M059J (cell line): ENCODE measurements around the gene FOXP2. TPM values are rescaled to one million over a fixed set of nuclear protein-coding genes. Genes with fewer than 3 reads are reported as not detected.

Experiments
- DNase-seq: peaks from one replicate; pipeline ENCODE4 v3.0.0-alpha.2; 2012; ENCODE audit warnings: low read depth
- total RNA-seq: library from RNA; depleted of rRNA; stranded (reverse); fragments of >200 nt; shearing (Covaris generic); gene quantifications from 2 replicates; pipeline ENCODE4 v1.2.3, GENCODE V29; 2014

Gene FOXP2
- total RNA-seq, 1 experiment from 2014 or later = not detected

DNA sequence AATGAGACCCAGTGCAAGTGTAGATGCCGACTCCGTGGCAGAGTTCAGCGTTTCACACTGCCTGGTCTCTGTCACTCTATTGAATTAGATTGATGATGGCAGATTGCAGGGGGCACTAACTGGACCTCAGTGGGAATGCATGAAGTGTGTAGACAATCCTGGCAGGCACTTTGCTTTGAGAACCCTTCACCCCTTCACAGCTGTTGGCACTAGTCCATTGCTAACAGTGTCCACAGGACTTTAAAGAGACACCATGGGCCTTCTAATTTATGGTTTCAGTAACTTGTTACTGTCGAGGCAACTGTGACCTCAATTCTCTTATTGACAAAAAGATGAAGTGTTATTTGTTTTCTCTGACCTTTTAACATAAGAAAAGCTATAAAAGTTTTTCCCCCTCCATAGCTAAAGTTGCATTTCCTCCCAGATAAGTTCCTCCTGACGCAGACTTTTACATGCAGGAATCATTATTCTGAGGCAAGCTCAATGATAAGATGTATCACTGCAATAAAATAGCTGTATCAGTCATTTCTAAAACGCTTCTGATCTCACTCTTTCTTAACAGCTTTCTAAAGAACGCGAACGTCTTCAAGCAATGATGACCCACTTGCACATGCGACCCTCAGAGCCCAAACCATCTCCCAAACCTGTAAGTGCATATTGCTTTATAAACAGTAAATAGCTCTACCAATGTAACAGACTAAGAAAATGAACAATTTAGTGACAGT lies 238.9 kb downstream of the FOXP2 start:
- no peak for DNase-seq

- no peak for DNase-seq
Observed at GRCh38 chr7:114656466-114656865, 241.9 kb downstream of the FOXP2 start.

- DNase-seq = no peak
Observed at GRCh38 chr7:114657279-114657678, 242.7 kb downstream of the FOXP2 start.

DNA sequence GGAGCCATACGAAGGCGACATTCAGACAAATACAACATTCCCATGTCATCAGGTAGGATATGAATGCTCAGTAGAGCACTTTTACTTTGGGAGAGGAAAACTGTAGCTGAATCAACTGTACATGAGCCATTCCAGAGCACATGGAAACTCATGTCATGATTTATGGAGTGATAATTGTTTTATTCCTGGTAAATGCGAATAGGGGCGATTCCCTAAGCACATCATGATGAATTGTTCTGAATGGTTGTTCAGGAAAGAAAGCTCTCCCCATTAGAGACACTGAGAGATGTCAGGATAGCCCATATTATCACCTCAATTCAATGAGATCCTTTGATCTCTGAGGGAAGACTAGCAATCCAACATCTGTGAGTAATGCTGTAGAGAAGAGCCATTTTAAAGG lies 243.6 kb downstream of the FOXP2 start:
- DNase-seq = no peak

- DNase-seq = no peak
Observed at GRCh38 chr7:114659409-114660125, 245.0 kb downstream of the FOXP2 start.

- DNase-seq = no peak
Observed at GRCh38 chr7:114660126-114660486, 245.5 kb downstream of the FOXP2 start.

GRCh38 chr7:114660753-114661152 lies 246.1 kb downstream of the FOXP2 start:
- no peak for DNase-seq

- DNase-seq = no peak
Observed at GRCh38 chr7:114662002-114662677, 247.5 kb downstream of the FOXP2 start.

DNA sequence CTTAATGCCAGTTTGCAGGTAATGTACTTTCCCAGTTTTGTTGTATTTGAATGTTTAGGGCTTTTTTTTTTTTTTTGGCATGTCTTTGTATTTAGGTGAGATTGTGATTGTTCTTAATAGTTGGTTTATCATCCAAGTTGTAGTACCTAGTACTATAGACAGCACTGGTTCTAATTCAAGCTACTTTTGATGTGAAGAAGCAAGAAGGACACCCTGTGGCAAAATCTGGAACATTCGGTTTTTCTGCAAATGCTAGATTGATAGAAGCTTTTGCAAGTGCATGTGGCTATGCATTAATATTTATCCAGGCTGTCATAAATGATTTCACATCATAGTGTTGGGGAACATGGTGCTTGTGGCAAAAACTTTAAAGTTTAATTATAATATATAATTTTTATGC lies 248.9 kb downstream of the FOXP2 start:
- DNase-seq = no peak

- DNase-seq = no peak
Observed at GRCh38 chr7:114670676-114671075, 256.1 kb downstream of the FOXP2 start.

- no peak for DNase-seq
Observed at GRCh38 chr7:114671563-114672123, 257.0 kb downstream of the FOXP2 start.

DNA sequence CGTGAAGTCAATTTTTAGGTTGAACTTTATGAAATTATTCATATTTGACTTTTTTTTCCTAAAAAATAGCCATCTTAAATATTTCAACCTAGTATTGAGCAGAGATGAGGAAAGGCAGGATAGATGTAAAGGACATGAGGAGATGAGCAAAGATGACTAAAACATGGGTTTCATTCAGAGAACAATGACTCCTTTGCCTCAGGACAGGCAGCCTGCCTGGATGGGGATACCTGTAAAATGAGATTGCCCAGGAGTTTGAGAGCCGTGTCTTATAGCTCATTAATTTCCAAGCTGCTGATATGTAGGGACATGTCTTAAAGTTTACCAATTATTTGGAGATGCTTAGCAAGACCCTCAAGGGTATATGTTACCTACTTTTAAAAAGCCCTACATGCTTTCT lies 263.5 kb downstream of the FOXP2 start:
- no peak for DNase-seq

DNA sequence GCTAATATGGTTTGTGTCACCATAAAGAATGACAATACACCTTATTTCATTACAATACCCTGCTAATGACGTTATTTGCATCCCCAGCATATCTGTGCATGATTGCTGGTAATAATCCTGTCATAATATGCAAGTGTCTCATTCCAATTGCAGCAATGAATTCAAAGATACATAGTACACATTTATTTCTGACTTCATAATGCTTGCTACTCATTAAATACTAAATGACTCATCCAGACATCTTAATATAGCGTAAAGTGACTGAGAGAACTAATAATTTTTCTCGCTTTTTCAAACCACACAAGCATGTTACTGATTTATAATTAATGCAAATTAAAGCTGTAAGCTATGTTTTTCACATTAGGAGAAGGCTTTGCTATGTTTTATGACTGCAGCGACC lies 272.6 kb downstream of the FOXP2 start:
- DNase-seq = no peak

GRCh38 chr7:114688443-114689055 lies 273.9 kb downstream of the FOXP2 start:
- DNase-seq = no peak

DNA sequence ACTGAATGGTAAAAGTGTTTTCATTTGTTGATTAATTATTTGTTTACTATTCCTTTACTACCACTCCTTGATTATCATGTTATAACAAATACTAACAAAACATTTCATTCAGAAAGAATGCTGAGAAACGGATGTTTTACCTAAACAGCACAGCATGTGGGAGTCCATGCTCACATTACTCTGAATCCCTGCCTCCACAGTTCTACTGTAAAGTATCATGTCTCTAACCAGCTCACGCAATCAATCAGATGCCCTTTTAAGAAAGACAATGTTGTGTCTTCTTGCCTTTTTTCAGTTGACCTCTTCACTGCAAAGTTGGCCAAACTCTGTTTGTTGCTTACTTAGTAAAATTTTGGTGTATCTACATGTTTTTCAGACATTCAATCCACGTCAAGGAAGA lies 274.8 kb downstream of the FOXP2 start:
- no peak for DNase-seq

DNA sequence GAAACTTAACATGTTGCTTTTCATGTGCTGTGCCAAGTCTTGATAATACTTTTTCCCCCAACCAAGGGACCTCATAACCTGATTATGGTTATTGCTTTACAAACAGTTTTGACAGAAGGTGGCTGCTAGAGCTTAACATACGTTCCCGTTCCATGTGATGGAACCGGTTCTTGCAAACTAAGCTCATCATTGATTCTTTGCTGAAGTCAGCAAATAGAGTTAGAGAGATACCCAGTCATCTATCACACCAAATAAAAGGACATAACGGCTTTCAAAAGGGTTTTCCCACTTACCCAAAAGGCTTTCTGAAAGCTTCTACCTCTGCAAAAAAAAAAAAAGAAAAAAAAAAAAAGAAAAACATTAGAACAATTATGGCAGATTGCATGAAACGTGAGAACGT lies 277.0 kb downstream of the FOXP2 start:
- no peak for DNase-seq

- DNase-seq = no peak
Observed at GRCh38 chr7:114695182-114695581, 280.6 kb downstream of the FOXP2 start.

DNA sequence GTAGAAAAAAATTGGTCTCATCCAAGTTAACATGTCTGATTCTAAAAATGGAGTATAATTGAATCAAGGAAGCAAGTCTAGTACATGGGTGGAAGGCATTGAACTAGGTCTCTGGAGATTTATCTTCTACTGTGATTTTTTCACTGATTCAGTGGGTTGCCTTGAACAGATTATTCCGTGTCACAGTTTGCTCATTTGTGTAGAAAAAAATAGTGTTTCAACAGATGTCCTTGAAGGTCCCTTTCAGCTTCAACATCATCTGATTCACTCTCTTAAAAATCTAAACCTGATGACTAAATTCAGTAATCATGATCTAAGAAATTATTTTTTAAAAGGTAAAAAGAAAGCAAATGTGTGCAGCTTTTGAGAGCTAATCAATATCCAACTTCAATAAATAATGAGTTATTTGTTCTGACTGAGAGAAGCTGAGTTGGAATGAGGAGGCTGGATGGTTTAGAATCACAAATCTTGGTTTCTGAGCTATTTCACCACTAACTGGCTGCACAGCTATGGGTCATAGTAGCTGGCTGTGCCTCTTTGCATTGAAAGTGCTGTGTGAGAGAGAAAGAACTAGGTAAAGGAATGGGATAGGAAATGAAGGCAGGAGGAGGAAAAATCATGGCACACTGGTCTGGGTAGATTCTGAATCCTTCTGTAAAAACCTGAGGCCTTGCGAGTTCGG lies 285.8 kb downstream of the FOXP2 start:
- DNase-seq = no peak

DNA sequence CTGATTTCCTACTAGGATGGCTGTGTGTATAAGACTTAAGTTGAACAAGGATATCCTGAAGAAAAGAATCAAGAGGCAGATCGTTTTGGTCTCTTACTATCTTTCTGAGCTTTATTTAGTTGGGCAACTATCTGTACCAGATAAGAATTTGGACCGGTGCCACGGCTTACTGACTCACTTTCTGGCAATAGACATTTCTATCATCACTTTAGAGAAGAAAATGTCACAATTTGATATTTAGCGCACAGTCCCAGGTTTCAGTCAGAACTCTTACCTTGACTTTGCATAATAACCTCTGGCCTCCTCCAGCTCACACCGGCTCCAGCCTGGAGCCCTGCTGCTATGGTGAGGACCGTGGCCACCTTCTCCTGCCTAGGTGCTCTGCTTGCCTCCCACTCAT lies 289.1 kb downstream of the FOXP2 start:
- DNase-seq = peak; percentile 13

- DNase-seq = no peak
Observed at GRCh38 chr7:114708646-114709045, 294.0 kb downstream of the FOXP2 start.

- DNase-seq = no peak
Observed at GRCh38 chr7:114710499-114710898, 295.9 kb downstream of the FOXP2 start.

DNA sequence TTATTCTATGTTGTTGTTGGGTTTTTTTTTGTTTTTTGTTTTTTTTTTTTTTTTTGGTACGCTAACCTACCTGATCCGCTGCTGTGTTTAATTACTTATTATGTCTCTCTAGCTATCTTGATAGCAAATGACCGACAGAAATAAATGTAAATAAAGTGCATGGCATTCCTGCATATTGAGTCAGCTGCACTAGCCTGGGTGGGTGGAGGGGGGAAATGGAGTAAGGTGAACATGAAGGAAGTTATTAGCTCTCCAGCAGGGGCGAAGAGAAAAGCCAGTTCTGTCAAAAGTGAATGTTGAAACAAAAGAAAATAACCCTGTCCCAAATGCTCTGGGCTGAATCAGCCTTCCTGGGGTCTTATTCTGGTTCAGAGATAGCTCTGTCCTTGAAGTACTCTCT lies 296.6 kb downstream of the FOXP2 start:
- DNase-seq = no peak
